Left lung (tissue), 10 donors: ENCODE data around the gene KASH5. TPM values are rescaled to one million over a fixed set of nuclear protein-coding genes. Genes with fewer than 3 reads are reported as not detected.

ENCODE experiments used
- ATAC-seq: fragments of 200-7000 bp; cut with Tn5 transposase; one replicate; pipeline ENCODE4 v1.9.1; 2020; ENCODE audit warnings: moderate library complexity
- DNase-seq, 4 donors: peaks; one replicate each; pipeline ENCODE4 v3.0.0-alpha.2; 2013 to 2020
- H3K27ac ChIP-seq, 2 donors: fragments of 200-600 bp; sonication (generic) in 1 of 2; one replicate each; pipeline versions ENCODE4 v1.5.0 to v1.8.0; 2020 to 2021
- H3K27me3 ChIP-seq, 2 donors: fragments of 200-600 bp; sonication (generic) in 1 of 2; one replicate each; pipeline versions ENCODE4 v1.5.0 to v1.8.0; 2020 to 2021
- H3K36me3 ChIP-seq, 2 donors: fragments of 200-600 bp; sonication (generic) in 1 of 2; one replicate each; pipeline versions ENCODE4 v1.5.0 to v1.8.0; 2020 to 2021
- H3K4me1 ChIP-seq, 2 donors: fragments of 200-600 bp; one replicate each; pipeline ENCODE4 v1.8.0; 2021
- H3K4me3 ChIP-seq, 2 donors: fragments of 200-600 bp; sonication (generic) in 1 of 2; one replicate each; pipeline versions ENCODE4 v1.5.0 to v1.8.0; 2020 to 2021; ENCODE audit warnings: mild to moderate bottlenecking in 1 of 2
- H3K9me3 ChIP-seq, 2 donors: fragments of 200-600 bp; sonication (generic) in 1 of 2; one replicate each; pipeline versions ENCODE4 v1.5.0 to v1.8.0; 2020 to 2021
- intact Hi-C, 2 donors: fragments of 100-400 bp; cut with DNase I; formaldehyde crosslinking; loops; one replicate each; pipeline versions ENCODE4 v1.11.2 to v1.14.2; 2022
- polyA plus RNA-seq, 6 donors: library from polyadenylated mRNA; unstranded; fragments of 120-200 nt; gene quantifications; one replicate each; pipeline ENCODE4 v1.2.1, GENCODE V29; 2013; ENCODE audit not compliant: insufficient read length in 6 of 6
- total RNA-seq, 2 donors: library from RNA; stranded (reverse); fragmentation: NEBNext Ultra II Directional; extraction: Animal tissue kit (Norgen Biotek cat#: 25700); gene quantifications; one replicate each; pipeline ENCODE4 v1.2.1, GENCODE V29; 2021
- TF ChIP-seq, protein P1 (sequence below), 2 donors: fragments of 200-600 bp; sonication (generic) in 1 of 2; IDR thresholded peaks; one replicate each; pipeline versions ENCODE4 v1.5.0 to v1.8.0; 2021; ENCODE audit warnings: antibody characterized with exemption in 2 of 2
- donor health status: DM: no; HTN: yes; CAD: no.
- donor health status: DM: no; HTN: no; CAD: no.

KASH5 gene
- total and polyA plus RNA-seq, 8 donors: 0.84 to 3.6 TPM; not detected in 6

DNA sequence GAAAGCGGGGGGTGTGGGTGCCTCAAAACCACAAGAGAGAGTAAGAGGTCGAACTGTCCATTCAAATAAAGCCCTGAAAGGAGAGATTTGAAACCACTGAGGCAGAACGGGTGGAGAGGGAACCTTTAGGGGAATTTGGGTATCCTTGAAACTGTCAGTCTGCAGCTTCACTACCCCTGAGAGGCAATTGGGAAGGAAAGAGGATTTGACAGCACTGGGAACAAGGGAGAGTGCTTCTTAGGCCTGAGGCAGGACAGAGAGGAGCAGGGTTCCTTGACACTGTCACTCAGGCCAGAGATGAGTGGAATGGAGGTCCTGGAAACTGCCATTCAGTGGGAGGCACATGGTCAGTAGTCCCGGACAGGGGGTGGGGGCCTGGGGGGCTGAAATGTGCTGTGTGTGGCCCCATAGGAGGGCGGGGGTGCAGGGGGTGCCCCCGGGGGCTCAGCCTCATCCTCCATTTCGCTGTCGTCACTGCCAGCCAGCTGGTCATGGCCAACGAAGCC lies 42.2 kb downstream of the KASH5 start:
- Histone ChIP-seq H3K9me3 (no peaks in the 10 kb centered on the region), H3K4me3 (no peak overlapping the region), H3K27ac (no peak overlapping the region), H3K27me3 (peaks cover 82 to 100% of the 10 kb centered on the region in 2 donors), H3K4me1 (peaks cover 0 to 15% of the 10 kb centered on the region in 2 donors), H3K36me3 (no peaks in the 10 kb centered on the region)
- ATAC-seq (no peak), DNase-seq (peak in 1 of 4 donors; percentile 40)
- intact Hi-C loops: no loop called here
- TF ChIP-seq, protein P1, sequence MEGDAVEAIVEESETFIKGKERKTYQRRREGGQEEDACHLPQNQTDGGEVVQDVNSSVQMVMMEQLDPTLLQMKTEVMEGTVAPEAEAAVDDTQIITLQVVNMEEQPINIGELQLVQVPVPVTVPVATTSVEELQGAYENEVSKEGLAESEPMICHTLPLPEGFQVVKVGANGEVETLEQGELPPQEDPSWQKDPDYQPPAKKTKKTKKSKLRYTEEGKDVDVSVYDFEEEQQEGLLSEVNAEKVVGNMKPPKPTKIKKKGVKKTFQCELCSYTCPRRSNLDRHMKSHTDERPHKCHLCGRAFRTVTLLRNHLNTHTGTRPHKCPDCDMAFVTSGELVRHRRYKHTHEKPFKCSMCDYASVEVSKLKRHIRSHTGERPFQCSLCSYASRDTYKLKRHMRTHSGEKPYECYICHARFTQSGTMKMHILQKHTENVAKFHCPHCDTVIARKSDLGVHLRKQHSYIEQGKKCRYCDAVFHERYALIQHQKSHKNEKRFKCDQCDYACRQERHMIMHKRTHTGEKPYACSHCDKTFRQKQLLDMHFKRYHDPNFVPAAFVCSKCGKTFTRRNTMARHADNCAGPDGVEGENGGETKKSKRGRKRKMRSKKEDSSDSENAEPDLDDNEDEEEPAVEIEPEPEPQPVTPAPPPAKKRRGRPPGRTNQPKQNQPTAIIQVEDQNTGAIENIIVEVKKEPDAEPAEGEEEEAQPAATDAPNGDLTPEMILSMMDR (IDR thresholded peaks at IDR 0.05): no peak

DNA sequence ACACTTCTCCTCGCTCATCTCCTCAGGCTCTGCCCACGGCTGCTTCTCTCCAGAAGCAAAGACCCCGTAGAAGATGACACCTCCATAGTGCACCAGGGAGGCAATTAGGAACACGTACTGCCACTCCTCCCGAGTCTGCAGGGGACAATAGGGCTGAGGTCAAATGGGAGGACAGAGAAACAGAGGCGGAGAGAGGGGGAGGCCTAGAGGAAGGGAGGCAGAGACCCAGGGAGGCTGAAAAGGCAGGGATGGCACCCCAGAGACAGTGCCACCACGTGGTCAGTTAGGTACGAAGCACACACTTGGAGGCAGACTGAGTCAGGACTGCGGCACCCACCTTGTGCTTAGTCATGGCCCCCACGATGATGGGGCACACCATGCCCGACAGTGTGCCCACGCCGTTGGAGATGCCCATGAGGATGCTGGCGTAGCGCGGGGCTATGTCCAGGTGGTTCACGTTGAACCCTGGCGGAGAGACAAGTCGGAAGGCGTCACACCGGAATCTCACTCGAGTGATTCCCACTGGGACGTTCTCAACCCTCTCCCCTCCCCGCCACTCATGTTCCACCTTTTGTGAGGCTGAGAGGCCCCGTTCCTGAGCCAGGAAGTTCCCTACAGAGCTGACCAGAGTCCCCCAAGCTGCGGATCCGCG lies 42.8 kb downstream of the KASH5 start:
- Histone ChIP-seq H3K9me3 (no peaks in the 10 kb centered on the region), H3K27ac (no peak overlapping the region), H3K4me1 (peaks cover 0 to 15% of the 10 kb centered on the region in 2 donors), H3K36me3 (no peaks in the 10 kb centered on the region), H3K4me3 (no peak overlapping the region), H3K27me3 (peaks cover 82 to 100% of the 10 kb centered on the region in 2 donors)
- intact Hi-C loops: no loop called here
- ATAC-seq: no peak
- peak in 1 of 4 donors; percentile 43 for DNase-seq
- TF ChIP-seq, protein P1 (IDR thresholded peaks at IDR 0.05): peak in 1 of 2 donors; percentile 11

DNA sequence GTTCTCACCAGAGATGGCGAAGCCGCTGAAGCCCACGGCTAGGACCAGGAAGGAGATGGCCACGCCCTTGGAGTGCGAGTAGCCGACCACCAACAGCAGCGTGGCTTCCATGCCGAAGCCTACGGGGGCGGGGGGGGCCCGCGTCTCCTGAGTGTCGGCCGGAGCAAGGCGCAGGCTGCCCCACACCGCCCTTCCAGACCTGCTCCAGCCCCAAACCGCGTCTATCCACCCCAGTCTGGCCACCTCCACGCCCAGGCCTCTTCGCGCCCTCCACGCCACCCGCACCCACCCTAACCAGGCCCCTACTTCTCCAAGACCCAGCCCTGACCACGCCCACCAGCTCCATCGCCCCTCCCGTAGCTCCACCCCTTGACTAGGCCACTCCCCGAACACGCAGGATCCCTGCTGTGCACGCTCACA lies 43.3 kb downstream of the KASH5 start:
- intact Hi-C loops: no loop called here
- H3K27ac ChIP-seq: no peak overlapping the region
- no peak for DNase-seq
- H3K4me1 ChIP-seq: peaks cover 0 to 12% of the 10 kb centered on the region in 2 donors
- ATAC-seq: no peak
- H3K9me3 ChIP-seq: no peaks in the 10 kb centered on the region
- TF ChIP-seq, protein P1 (IDR thresholded peaks at IDR 0.05): no peak
- peaks cover 81 to 100% of the 10 kb centered on the region in 2 donors for H3K27me3 ChIP-seq
- H3K36me3 ChIP-seq: no peaks in the 10 kb centered on the region
- no peak overlapping the region for H3K4me3 ChIP-seq

DNA sequence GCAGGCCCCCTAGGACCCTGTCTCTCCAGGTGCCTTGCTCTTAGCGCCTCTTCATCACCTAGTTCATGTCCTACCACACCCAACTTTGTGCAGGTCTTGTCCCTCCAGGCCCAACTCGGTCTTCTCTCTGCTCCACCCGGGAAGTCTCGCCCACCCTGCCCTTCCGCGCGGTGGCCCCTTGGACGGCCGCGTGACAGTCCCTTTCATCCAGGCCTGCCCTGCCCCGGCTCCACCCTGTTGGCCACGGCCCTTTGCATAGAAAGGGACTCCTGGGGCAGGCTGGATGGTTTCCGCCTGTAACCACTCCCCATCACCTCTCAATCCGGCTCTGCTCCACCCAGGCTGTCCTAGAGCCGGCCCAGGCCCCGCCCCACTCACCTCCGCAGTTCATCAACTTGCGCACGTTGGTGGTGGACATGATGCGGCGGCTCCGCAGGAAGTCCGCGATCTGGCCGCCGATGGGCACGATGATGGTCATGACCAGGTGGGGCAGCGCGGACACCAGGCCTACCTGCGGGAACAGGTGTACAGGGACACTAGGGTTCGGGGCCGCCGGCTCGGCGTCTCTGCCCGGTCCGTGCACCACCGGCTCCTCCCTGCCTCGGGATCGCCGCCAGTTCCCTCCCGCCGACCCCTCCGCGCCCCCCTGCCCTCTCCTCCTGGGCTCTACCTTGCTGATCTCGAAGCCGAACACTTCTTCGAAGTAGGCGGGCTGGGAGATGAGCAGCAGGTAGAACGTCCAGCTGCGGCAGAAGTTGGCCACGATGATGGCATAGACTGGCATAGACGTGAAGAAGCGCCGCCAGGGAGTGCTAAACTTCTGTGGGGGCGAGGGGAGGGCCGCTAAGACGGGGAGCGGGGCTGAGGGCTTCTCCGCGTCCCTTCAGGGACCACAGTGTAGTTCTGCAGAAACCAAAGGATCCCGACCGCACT lies 44.4 kb downstream of the KASH5 start:
- peaks cover 0 to 16% of the 10 kb centered on the region in 2 donors for H3K4me1 ChIP-seq
- H3K9me3 ChIP-seq: no peaks in the 10 kb centered on the region
- no peak overlapping the region for H3K27ac ChIP-seq
- ATAC-seq (peak; percentile 78), DNase-seq (peak in 1 of 4 donors; percentile 37)
- peaks cover 81 to 100% of the 10 kb centered on the region in 2 donors for H3K27me3 ChIP-seq
- intact Hi-C loops: no loop called here
- TF ChIP-seq, protein P1 (IDR thresholded peaks at IDR 0.05): no peak
- no peak overlapping the region for H3K4me3 ChIP-seq
- no peaks in the 10 kb centered on the region for H3K36me3 ChIP-seq
